Osteoblast (primary cell): ENCODE measurements around the gene TBRG4. TPM values are rescaled to one million over a fixed set of nuclear protein-coding genes. Genes with fewer than 3 reads are reported as not detected.

Experiments
- DNase-seq: peaks from one replicate; pipeline ENCODE4 v3.0.0; 2011; ENCODE audit warnings: low spot score, mixed read lengths; ENCODE audit not compliant: insufficient read length; ENCODE audit errors: missing footprints
- H2AFZ ChIP-seq: 2 replicates; pipeline ENCODE4 v1.6.0; 2011; ENCODE audit warnings: mild to moderate bottlenecking, low read length
- H3K27ac ChIP-seq: 2 replicates; pipeline ENCODE4 v1.5.1; 2011; ENCODE audit warnings: mild to moderate bottlenecking, low read depth, low read length, moderate library complexity
- H3K27me3 ChIP-seq: 2 replicates; pipeline ENCODE4 v1.6.0; 2012; ENCODE audit warnings: mild to moderate bottlenecking, control low read depth, inconsistent platforms, low read length, moderate library complexity; ENCODE audit not compliant: insufficient read depth
- H3K36me3 ChIP-seq: 2 replicates; pipeline ENCODE4 v1.5.1; 2011; ENCODE audit warnings: mild to moderate bottlenecking, low read length, control low read depth, moderate library complexity; ENCODE audit not compliant: insufficient read depth
- H3K4me1 ChIP-seq: 2 replicates; pipeline ENCODE4 v1.5.1; 2011; ENCODE audit warnings: mild to moderate bottlenecking, low read length, control low read depth, moderate library complexity; ENCODE audit not compliant: insufficient read depth
- H3K4me2 ChIP-seq: 2 replicates; pipeline ENCODE4 v1.6.0; 2011; ENCODE audit warnings: mild to moderate bottlenecking, low read length; ENCODE audit not compliant: insufficient read depth
- H3K4me3 ChIP-seq: fragments of 200-600 bp; sonication (generic); 3 replicates; pipeline ENCODE4 v1.5.1; 2012; ENCODE audit warnings: mild to moderate bottlenecking, low read length, inconsistent platforms; ENCODE audit not compliant: insufficient read depth
- H3K79me2 ChIP-seq: 2 replicates; pipeline ENCODE4 v1.6.0; 2012; ENCODE audit warnings: mild to moderate bottlenecking, low read length, control low read depth, inconsistent platforms; ENCODE audit not compliant: insufficient read depth
- H3K9me3 ChIP-seq: 2 replicates; pipeline ENCODE4 v1.5.1; 2011; ENCODE audit warnings: low read depth, low read length, control low read depth
- H4K20me1 ChIP-seq: 2 replicates; pipeline ENCODE4 v1.6.0; 2012; ENCODE audit warnings: mild to moderate bottlenecking, low read length, control low read depth; ENCODE audit not compliant: insufficient read depth
- total RNA-seq: library from RNA; depleted of rRNA; stranded (reverse); fragments of >200 nt; gene quantifications from 2 replicates; pipeline ENCODE4 v1.2.3, GENCODE V29; 2012
- TF ChIP-seq, protein P1 (sequence below): IDR thresholded peaks from 2 replicates; pipeline ENCODE4 v1.5.1; 2011; ENCODE audit warnings: mild to moderate bottlenecking, low read depth, low read length, moderate library complexity; ENCODE audit errors: extremely low read depth

Gene TBRG4
- total RNA-seq, 1 donor: 43.1 TPM

DNA sequence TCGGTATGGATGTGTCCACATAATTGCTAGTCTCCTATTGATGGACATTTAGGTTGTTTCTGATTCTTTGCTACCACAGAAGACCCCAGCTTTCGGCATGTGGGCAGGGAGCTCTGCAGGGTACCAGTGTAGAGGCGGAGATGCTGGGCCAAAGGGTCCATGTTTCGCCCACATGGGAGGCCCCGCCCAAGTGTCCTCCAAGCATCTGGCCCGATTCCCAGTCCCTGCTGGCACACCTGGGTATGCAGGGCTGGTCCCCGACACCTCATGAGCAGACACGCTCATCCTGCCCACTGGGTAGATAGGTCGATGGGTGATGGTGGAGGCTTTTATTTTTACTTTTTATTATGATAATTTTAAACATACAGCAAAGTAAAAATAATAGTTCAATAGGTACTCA lies 19.4 kb upstream of the TBRG4 start:
- Histone ChIP-seq H3K27me3 (no peaks in the 10 kb centered on the region), H3K4me3 (no peak overlapping the region), H3K27ac (no peak overlapping the region), H3K79me2 (no peaks in the 10 kb centered on the region), H3K9me3 (no peaks in the 10 kb centered on the region), H2AFZ (no peak overlapping the region), H3K4me2 (no peak overlapping the region), H3K4me1 (no peaks in the 10 kb centered on the region), H3K36me3 (no peaks in the 10 kb centered on the region), H4K20me1 (no peaks in the 10 kb centered on the region)
- DNase-seq: no peak
- TF ChIP-seq, protein P1, sequence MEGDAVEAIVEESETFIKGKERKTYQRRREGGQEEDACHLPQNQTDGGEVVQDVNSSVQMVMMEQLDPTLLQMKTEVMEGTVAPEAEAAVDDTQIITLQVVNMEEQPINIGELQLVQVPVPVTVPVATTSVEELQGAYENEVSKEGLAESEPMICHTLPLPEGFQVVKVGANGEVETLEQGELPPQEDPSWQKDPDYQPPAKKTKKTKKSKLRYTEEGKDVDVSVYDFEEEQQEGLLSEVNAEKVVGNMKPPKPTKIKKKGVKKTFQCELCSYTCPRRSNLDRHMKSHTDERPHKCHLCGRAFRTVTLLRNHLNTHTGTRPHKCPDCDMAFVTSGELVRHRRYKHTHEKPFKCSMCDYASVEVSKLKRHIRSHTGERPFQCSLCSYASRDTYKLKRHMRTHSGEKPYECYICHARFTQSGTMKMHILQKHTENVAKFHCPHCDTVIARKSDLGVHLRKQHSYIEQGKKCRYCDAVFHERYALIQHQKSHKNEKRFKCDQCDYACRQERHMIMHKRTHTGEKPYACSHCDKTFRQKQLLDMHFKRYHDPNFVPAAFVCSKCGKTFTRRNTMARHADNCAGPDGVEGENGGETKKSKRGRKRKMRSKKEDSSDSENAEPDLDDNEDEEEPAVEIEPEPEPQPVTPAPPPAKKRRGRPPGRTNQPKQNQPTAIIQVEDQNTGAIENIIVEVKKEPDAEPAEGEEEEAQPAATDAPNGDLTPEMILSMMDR: no peak

DNA sequence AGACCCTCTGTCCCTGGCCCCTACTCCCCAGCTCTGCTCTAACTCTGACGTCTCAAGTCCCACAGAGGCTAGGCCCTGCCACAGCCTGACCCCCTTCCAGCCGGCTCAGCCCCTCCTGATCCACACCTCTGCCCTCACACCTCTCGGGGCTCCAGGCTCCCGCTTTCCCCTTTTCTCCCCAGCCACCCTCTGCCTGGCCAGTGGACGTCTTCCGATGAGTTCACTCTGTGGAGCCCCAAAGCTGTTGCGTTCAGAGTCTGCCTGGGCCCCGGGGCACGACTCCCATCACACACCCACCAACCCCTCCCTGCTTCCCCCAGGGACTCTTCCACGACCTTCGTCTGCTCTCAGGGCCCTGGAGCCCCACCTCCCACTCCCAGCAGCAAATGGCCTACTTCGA lies 18.4 kb upstream of the TBRG4 start:
- Histone ChIP-seq H3K27ac (no peak overlapping the region), H3K4me3 (no peak overlapping the region), H3K4me2 (no peak overlapping the region), H3K4me1 (no peaks in the 10 kb centered on the region), H3K9me3 (no peaks in the 10 kb centered on the region), H3K36me3 (no peaks in the 10 kb centered on the region), H3K27me3 (no peaks in the 10 kb centered on the region), H2AFZ (no peak overlapping the region), H4K20me1 (no peaks in the 10 kb centered on the region), H3K79me2 (no peaks in the 10 kb centered on the region)
- no peak for DNase-seq
- TF ChIP-seq, protein P1: no peak

DNA sequence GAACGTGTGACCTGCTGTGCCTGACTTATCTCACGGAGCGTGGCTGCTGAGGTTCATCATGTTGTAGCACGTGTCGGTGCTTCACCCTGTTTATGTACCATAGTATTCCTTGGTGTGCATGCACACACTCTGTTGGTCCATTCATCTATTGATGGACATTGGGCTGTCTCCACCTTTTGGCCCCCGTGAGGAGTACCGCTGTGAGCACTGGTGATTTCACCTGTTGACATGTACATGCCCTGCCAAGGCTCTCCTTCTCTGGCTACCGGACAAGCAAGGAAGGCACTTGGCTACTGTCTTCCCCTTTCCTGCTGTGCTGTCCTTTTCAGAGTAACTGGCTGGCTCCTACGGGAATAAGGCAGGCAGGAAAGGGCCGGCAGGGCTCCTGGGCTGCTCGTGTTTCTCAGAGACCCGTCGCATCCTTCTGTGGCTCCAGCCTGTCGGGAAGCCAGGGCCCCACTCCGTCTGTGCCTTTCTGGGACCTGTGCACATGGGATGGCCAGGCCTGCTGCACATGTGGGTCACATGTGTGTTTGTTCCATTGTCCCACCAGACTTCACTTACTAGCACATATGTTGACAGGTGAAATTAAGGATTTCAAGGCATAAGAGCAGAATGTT lies 17.8 kb upstream of the TBRG4 start:
- Histone ChIP-seq H3K27me3 (no peaks in the 10 kb centered on the region), H3K36me3 (no peaks in the 10 kb centered on the region), H3K4me3 (no peak overlapping the region), H3K4me1 (no peaks in the 10 kb centered on the region), H2AFZ (no peak overlapping the region), H4K20me1 (no peaks in the 10 kb centered on the region), H3K27ac (no peak overlapping the region), H3K4me2 (no peak overlapping the region), H3K79me2 (no peaks in the 10 kb centered on the region), H3K9me3 (no peaks in the 10 kb centered on the region)
- no peak for DNase-seq
- TF ChIP-seq, protein P1: no peak

DNA sequence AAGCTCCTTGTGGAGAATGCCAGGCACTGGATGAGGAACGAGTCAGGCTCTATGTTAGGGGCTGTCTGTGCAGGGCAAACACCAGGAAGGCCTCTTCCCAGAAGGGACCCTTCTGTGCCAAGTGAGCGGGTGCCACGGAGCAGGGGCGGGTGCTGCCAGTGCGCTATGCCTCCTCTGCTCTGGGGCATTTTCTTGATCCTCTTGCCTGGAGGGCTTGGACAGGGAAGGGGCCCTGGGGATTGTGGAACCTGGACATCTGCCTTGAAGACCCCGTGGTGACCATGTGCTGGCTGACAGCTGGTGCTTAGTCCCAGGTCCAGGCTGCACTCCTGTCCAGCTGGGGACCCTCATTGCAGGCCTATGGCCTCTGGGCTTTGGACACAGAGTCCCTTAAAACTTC lies 15.4 kb upstream of the TBRG4 start:
- Histone ChIP-seq H2AFZ (no peak overlapping the region), H3K27ac (no peak overlapping the region), H3K9me3 (no peaks in the 10 kb centered on the region), H3K4me3 (no peak overlapping the region), H3K4me1 (no peaks in the 10 kb centered on the region), H3K4me2 (no peak overlapping the region), H3K79me2 (no peaks in the 10 kb centered on the region), H3K36me3 (no peaks in the 10 kb centered on the region), H3K27me3 (no peaks in the 10 kb centered on the region), H4K20me1 (no peaks in the 10 kb centered on the region)
- DNase-seq: no peak
- TF ChIP-seq, protein P1: no peak
